HepG2 (cell line): ENCODE results near the gene UBXN2A. TPM values are rescaled to one million over a fixed set of nuclear protein-coding genes. Genes with fewer than 3 reads are reported as not detected.
A peak's percentile ranks its signal among the peaks of the same experiment; 100 is the strongest.

Experiments
- AFF4 ChIP-seq: sonication (generic); formaldehyde crosslinking; IDR thresholded peaks from 2 replicates; pipeline ENCODE4 v1.4.0; 2020; ENCODE audit warnings: missing genetic modification reagents
- CEBPB ChIP-seq: IDR thresholded peaks from 2 replicates; pipeline ENCODE4 v1.6.1; 2011; ENCODE audit warnings: low read depth, low read length, improper control_type of control experiment, borderline replicate concordance
- CREM ChIP-seq, 2 experiments: sonication (generic) in 1 of 2; formaldehyde crosslinking in 1 of 2; IDR thresholded peaks; 2 replicates each; pipeline versions ENCODE4 v1.4.0 to v1.6.1; 2016 to 2020; ENCODE audit warnings: antibody characterized with exemption in 1 of 2, mild to moderate bottlenecking in 1 of 2, missing genetic modification reagents in 1 of 2
- ETV6 ChIP-seq: sonication (generic); formaldehyde crosslinking; conservative IDR thresholded peaks from 2 replicates; pipeline ENCODE4 v1.4.0; 2020; ENCODE audit warnings: missing genetic modification reagents
- IRF2 ChIP-seq: IDR thresholded peaks from 2 replicates; pipeline ENCODE4 v1.6.1; 2018; ENCODE audit warnings: missing genetic modification reagents, missing compliant biosample characterization
- MXD3 ChIP-seq: IDR thresholded peaks from 2 replicates; pipeline ENCODE4 v1.6.1; 2016; ENCODE audit warnings: mild to moderate bottlenecking, missing biosample characterization, missing genetic modification reagents
- POGK ChIP-seq: sonication (generic); formaldehyde crosslinking; conservative IDR thresholded peaks from 2 replicates; pipeline ENCODE4 v1.8.0; 2022; ENCODE audit warnings: mild to moderate bottlenecking, moderate library complexity, missing genetic modification reagents
- SIN3B ChIP-seq: fragments of 150-350 bp; IDR thresholded peaks from 2 replicates; pipeline ENCODE4 v1.6.1; 2014; ENCODE audit warnings: low read length
- SMC3 ChIP-seq: IDR thresholded peaks from 2 replicates; pipeline ENCODE4 v1.6.1; 2011; ENCODE audit warnings: low read length, improper control_type of control experiment
- THAP11 ChIP-seq: IDR thresholded peaks from 2 replicates; pipeline ENCODE4 v1.6.1; 2016; ENCODE audit warnings: missing biosample characterization, missing genetic modification reagents
- TIGD3 ChIP-seq: sonication (generic); formaldehyde crosslinking; IDR thresholded peaks from 2 replicates; pipeline ENCODE4 v1.5.1; 2020; ENCODE audit warnings: mild to moderate bottlenecking, missing genetic modification reagents, borderline replicate concordance
- UBTF ChIP-seq: sonication (generic); formaldehyde crosslinking; IDR thresholded peaks from 2 replicates; pipeline ENCODE4 v1.4.0; 2020; ENCODE audit warnings: mild to moderate bottlenecking, missing genetic modification reagents
- WIZ ChIP-seq: sonication (generic); formaldehyde crosslinking; IDR thresholded peaks from 2 replicates; pipeline ENCODE4 v1.5.1; 2020; ENCODE audit warnings: mild to moderate bottlenecking, missing genetic modification reagents
- ZNF205 ChIP-seq: IDR thresholded peaks from 2 replicates; pipeline ENCODE4 v1.6.1; 2018; ENCODE audit warnings: missing biosample characterization, missing genetic modification reagents
- ZNF501 ChIP-seq: sonication (generic); formaldehyde crosslinking; IDR thresholded peaks from 2 replicates; pipeline ENCODE4 v1.5.1; 2020; ENCODE audit warnings: mild to moderate bottlenecking, moderate library complexity, missing genetic modification reagents
- polyA plus RNA-seq, 8 experiments: library from polyadenylated mRNA; depleted of rRNA in 3 of 8; stranded (reverse) in 7 of 8; unstranded in 1 of 8; fragments of >200 nt; fragmentation: Illumina TruSeq in 4 of 8; extraction: Trizol in 4 of 8; gene quantifications; 2 replicates each; pipeline versions ENCODE4 v1.2.1 to v1.2.3, GENCODE V29; 2011 to 2016; ENCODE audit warnings: low read depth in 4 of 8, missing spikeins in 1 of 8, mixed read lengths in 1 of 8; ENCODE audit not compliant: insufficient read depth in 1 of 8
- total RNA-seq, 5 experiments: library from RNA; depleted of rRNA; stranded (reverse); fragments of >200 nt; fragmentation: Illumina TruSeq; extraction: Trizol; gene quantifications; 2 replicates each; pipeline ENCODE4 v1.2.3, GENCODE V29; 2016; ENCODE audit warnings: low read depth in 1 of 5
- TF ChIP-seq, protein P1 (sequence below): sonication (generic); formaldehyde crosslinking; IDR thresholded peaks from 2 replicates; pipeline ENCODE4 v1.4.0; 2020; ENCODE audit warnings: missing genetic modification reagents
- TF ChIP-seq, protein P2 (sequence below), 2 experiments: fragments of 450-650 bp in 1 of 2; sonication (generic) in 1 of 2; formaldehyde crosslinking; IDR thresholded peaks; 2 replicates each; pipeline versions ENCODE4 v1.5.0 to v1.8.0; 2020 to 2022; ENCODE audit warnings: mild to moderate bottlenecking in 1 of 2, missing genetic modification reagents in 1 of 2

The UBXN2A gene
- total and polyA plus RNA-seq, 2 of the 13 experiments (the other 11 are each of a cell fraction or from before 2014, with no cell fraction given), result 8.3 to 20.9 TPM

DNA sequence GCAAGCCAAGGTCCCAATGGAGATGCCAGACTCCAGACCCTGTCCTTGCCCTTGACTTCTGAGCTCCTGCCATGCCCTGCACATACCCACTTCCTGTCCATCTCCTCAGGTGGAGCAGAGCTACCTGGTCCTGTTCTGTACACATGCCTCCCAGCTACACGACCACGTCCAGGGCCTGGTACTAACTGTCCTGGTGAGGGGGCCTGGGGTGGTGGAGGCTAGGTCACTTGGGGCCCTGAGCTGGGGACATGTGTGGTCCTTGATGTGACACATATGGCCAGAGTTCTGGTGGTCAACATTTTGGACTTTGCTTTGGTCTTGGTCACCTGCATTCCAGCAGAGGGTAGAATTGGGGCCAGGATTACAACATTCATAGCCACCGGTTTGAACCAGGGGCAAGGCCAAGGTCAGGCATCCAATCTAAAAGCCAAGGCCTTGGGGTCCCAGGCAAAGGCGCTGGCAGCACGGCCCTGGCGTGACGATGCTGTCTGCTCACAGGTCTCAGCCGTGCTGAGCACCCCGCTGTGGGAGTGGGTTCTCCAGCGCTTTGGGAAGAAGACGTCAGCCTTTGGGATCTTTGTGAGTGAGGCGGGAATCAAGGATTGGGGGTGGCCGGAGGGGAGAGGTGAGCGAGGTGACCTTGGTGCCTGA lies 82.2 kb downstream of the UBXN2A start (continued):
- TF ChIP-seq AFF4 (CRISPR knock-in tag) (no peak; the same call in 1 of the 2 replicates), IRF2 (CRISPR knock-in tag) (0 out of 2 replicates have a peak, but pooled peaks have one; percentile 24), POGK (CRISPR knock-in tag) (peak; percentile 56; the same call in 1 of the 2 replicates), SMC3 (0 out of 2 replicates have a peak, but pooled peaks have one; percentile 2), ZNF501 (peak; percentile 56; the same call in 1 of the 2 replicates), SIN3B (no peak), CREM (IDR thresholded peaks at IDR 0.05) (peak; percentile 65; the same call in 1 of the 2 replicates), CREM (CRISPR knock-in tag; IDR thresholded peaks at IDR 0.05) (no peak), TIGD3 (CRISPR knock-in tag) (no peak; the same call in 1 of the 2 replicates), CEBPB (peak; percentile 87), ETV6 (CRISPR knock-in tag) (peak; percentile 4; the same call in 1 of the 2 replicates), UBTF (CRISPR knock-in tag) (peak; percentile 42; the same call in 1 of the 2 replicates), ZNF205 (CRISPR knock-in tag) (peak; percentile 27; the same call in 1 of the 2 replicates), MXD3 (CRISPR knock-in tag) (no peak), WIZ (no peak), THAP11 (CRISPR knock-in tag) (peak; percentile 61; the same call in 1 of the 2 replicates)
- TF ChIP-seq, protein P1, sequence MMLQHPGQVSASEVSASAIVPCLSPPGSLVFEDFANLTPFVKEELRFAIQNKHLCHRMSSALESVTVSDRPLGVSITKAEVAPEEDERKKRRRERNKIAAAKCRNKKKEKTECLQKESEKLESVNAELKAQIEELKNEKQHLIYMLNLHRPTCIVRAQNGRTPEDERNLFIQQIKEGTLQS (CRISPR knock-in tag), result no peak
- TF ChIP-seq, protein P2, sequence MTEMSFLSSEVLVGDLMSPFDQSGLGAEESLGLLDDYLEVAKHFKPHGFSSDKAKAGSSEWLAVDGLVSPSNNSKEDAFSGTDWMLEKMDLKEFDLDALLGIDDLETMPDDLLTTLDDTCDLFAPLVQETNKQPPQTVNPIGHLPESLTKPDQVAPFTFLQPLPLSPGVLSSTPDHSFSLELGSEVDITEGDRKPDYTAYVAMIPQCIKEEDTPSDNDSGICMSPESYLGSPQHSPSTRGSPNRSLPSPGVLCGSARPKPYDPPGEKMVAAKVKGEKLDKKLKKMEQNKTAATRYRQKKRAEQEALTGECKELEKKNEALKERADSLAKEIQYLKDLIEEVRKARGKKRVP (CRISPR knock-in tag; IDR thresholded peaks at IDR 0.05), result 0 out of 4 replicates have a peak, but pooled peaks of 1 of the 2 experiments have one; percentile 17
